Hippocampal formation (tissue), 2 donors: ENCODE measurements around the gene DNAJC16.
A peak's percentile ranks its signal among the peaks of the same experiment; 100 is the strongest.
"Not testable (repeated sequence)": the region's sequence is repeated elsewhere in the genome, so short reads cannot be mapped to it uniquely, and the experiment has no call there.

Source experiments
- DNase-seq, 2 donors: peaks; one replicate each; lab custom pipeline; 2025; lab: John Stamatoyannopoulos, UW

The DNAJC16 gene

GRCh38 chr1:15583016-15583706, 56.5 kb downstream of the DNAJC16 start:
- DNase-seq, result no peak

GRCh38 chr1:15584489-15585363, 58.1 kb downstream of the DNAJC16 start, which contains the start of gene AGMAT:
Gene AGMAT (minus strand): TSS chr1:15585051. CDS start chr1:15584967, 84 bp downstream.
- no peak for DNase-seq

GRCh38 chr1:15592285-15592684, 65.6 kb downstream of the DNAJC16 start:
- DNase-seq, result no peak

- DNase-seq, result no peak
Observed at GRCh38 chr1:15595809-15596617, 69.4 kb downstream of the DNAJC16 start.

GRCh38 chr1:15598436-15598835, 71.8 kb downstream of the DNAJC16 start:
- DNase-seq, result no peak

GRCh38 chr1:15603050-15603965, 76.7 kb downstream of the DNAJC16 start:
- peak; percentile 91 to 93 for DNase-seq

GRCh38 chr1:15603966-15604282, 77.3 kb downstream of the DNAJC16 start:
- DNase-seq, result not testable (repeated sequence)

- DNase-seq, result not testable (repeated sequence)
Observed at GRCh38 chr1:15604400-15604799, 77.8 kb downstream of the DNAJC16 start.

- DNase-seq, result no peak
Observed at GRCh38 chr1:15605398-15606383, 79.0 kb downstream of the DNAJC16 start.

GRCh38 chr1:15609631-15610030, 83.0 kb downstream of the DNAJC16 start:
- no peak for DNase-seq

- DNase-seq, result no peak
Observed at GRCh38 chr1:15610167-15610566, 83.5 kb downstream of the DNAJC16 start.

- no peak for DNase-seq
Observed at GRCh38 chr1:15616373-15617172, 89.9 kb downstream of the DNAJC16 start.

- peak; percentile 92 to 97 for DNase-seq
Observed at GRCh38 chr1:15617173-15618076, 90.8 kb downstream of the DNAJC16 start, which contains the start of gene DDI2. Gene DDI2 (plus strand): TSS chr1:15617458. CDS start chr1:15617671, 213 bp downstream.

GRCh38 chr1:15618077-15618654, 91.5 kb downstream of the DNAJC16 start:
- DNase-seq, result no peak

- DNase-seq, result no peak
Observed at GRCh38 chr1:15618655-15619525, 92.2 kb downstream of the DNAJC16 start.

GRCh38 chr1:15620155-15620545, 93.5 kb downstream of the DNAJC16 start:
- DNase-seq, result no peak
